Kidney epithelial cell (primary cell): ENCODE measurements around the gene PPP1CC. TPM values are rescaled to one million over a fixed set of nuclear protein-coding genes. Genes with fewer than 3 reads are reported as not detected.

Experiments used
- DNase-seq: peaks from one replicate; pipeline ENCODE4 v3.0.0-alpha.2; 2010; ENCODE audit warnings: low read depth
- H3K27me3 ChIP-seq: 2 replicates; pipeline ENCODE4 v1.6.0; 2011; ENCODE audit warnings: low read length; ENCODE audit not compliant: control insufficient read depth, insufficient read depth
- H3K36me3 ChIP-seq: 2 replicates; pipeline ENCODE4 v1.5.1; 2011; ENCODE audit warnings: low read length; ENCODE audit not compliant: control insufficient read depth, insufficient read depth
- H3K4me3 ChIP-seq: 2 replicates; pipeline ENCODE4 v1.5.1; 2011; ENCODE audit warnings: low read depth, mild to moderate bottlenecking, control low read depth, low read length
- total RNA-seq: library from RNA; depleted of rRNA; stranded (reverse); fragments of >200 nt; gene quantifications from 2 replicates; pipeline ENCODE4 v1.2.3, GENCODE V29; 2015
- TF ChIP-seq, protein P1 (sequence below): IDR thresholded peaks from 2 replicates; pipeline ENCODE4 v1.5.1; 2011; ENCODE audit warnings: mild to moderate bottlenecking, moderate library complexity, low read length, control low read depth, inconsistent platforms; ENCODE audit not compliant: insufficient read depth, poor library complexity, severe bottlenecking

The PPP1CC gene
- total RNA-seq, 1 donor from 2014 or later = 93.1 TPM

DNA sequence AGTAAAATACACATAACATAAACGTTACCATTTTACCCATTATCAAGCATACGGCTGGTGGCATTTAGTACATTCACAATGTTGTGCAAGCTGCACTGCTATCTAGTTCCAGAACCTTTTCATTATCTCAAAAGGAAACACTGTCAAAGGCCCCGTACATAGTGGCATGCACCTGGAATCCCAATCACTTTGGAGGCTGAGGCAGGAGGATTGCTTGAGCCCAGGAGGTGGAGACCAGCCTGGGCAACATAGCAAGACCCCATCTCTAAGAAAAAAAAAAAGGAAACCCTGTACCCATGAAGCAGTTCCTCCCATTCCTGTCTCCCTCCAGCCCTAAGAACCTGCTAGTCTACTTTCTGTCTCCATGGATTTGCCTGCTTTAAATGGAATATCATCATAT is 46.4 kb downstream of the PPP1CC start:
- no peaks in the 10 kb centered on the region for H3K27me3 ChIP-seq
- no peak overlapping the region for H3K4me3 ChIP-seq
- DNase-seq = no peak

DNA sequence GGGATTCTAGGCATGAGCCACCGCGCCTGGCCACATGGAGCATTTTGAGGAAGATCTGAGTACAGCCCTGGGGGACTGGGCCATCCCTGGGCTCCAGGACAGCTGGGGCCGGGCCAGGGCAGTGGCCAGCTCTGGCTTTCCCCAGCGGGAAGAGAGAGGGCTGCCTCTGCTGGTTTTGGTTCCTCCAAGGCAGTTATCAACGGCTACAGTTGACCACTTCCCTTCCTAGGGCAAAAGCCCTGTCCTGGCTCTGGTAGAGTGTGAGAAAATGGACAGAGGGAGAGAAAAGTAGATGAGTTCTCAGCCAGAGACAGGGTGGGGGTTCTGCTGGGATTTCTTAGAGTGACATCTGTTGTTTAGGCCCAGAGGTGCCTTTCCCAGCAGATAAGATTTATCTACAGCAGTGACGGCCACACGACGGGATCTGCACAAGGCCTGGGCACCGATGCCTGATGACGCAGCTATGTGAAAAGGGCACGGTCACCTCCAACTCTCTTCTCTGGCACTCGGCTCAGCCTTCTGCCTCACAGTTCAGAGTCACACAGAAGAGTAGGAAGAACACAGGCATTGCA is 48.3 kb downstream of the PPP1CC start:
- TF ChIP-seq, protein P1, sequence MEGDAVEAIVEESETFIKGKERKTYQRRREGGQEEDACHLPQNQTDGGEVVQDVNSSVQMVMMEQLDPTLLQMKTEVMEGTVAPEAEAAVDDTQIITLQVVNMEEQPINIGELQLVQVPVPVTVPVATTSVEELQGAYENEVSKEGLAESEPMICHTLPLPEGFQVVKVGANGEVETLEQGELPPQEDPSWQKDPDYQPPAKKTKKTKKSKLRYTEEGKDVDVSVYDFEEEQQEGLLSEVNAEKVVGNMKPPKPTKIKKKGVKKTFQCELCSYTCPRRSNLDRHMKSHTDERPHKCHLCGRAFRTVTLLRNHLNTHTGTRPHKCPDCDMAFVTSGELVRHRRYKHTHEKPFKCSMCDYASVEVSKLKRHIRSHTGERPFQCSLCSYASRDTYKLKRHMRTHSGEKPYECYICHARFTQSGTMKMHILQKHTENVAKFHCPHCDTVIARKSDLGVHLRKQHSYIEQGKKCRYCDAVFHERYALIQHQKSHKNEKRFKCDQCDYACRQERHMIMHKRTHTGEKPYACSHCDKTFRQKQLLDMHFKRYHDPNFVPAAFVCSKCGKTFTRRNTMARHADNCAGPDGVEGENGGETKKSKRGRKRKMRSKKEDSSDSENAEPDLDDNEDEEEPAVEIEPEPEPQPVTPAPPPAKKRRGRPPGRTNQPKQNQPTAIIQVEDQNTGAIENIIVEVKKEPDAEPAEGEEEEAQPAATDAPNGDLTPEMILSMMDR = no peak
- H3K36me3 ChIP-seq = no peaks in the 10 kb centered on the region
- H3K4me3 ChIP-seq = no peak overlapping the region
- H3K27me3 ChIP-seq = no peaks in the 10 kb centered on the region
- DNase-seq = no peak

More for the DNA sequence above, 46.4 kb downstream of the PPP1CC start:
- TF ChIP-seq, protein P1 = no peak
- no peaks in the 10 kb centered on the region for H3K36me3 ChIP-seq

DNA sequence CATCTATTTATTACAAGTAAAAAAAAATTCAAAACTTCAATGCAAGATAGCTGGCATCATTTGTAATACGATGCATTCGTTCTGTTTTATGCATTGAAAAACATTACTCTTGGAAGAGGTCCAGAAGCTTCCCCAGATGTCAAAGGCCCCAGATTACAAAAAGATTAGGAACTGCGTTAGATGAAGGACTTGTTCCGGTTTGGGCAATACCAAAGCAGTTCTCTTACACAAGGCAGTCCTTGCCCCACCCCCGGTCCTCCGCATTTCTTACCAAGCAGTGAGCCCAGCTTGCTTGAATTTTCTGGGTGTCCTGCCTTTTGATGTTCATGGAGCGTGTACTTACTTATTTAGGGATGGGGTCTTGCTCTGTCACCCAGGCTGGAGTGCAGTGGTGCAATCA is 49.0 kb downstream of the PPP1CC start:
- DNase-seq = no peak
- TF ChIP-seq, protein P1 = no peak
- H3K27me3 ChIP-seq = peaks cover 2% of the 10 kb centered on the region
- H3K36me3 ChIP-seq = no peaks in the 10 kb centered on the region
- H3K4me3 ChIP-seq = no peak overlapping the region

DNA sequence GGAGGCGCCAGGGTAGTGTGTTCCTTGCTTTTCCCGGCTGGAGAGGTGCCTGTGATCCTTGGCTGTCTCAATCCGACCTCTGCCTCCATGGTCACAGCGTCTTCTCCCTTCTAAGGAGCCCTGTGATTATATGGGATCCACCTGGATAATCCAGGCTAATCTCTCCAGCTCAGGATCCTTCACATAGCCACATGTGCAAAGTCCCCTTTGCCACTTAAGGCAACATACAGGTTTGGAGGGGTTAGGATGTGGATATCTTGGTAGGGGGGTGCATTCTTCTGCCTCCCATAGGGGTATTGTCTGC is 52.6 kb downstream of the PPP1CC start:
- no peak for DNase-seq
- TF ChIP-seq, protein P1 = no peak
- Histone ChIP-seq H3K36me3 (no peaks in the 10 kb centered on the region), H3K27me3 (peaks cover 19% of the 10 kb centered on the region), H3K4me3 (no peak overlapping the region)

DNA sequence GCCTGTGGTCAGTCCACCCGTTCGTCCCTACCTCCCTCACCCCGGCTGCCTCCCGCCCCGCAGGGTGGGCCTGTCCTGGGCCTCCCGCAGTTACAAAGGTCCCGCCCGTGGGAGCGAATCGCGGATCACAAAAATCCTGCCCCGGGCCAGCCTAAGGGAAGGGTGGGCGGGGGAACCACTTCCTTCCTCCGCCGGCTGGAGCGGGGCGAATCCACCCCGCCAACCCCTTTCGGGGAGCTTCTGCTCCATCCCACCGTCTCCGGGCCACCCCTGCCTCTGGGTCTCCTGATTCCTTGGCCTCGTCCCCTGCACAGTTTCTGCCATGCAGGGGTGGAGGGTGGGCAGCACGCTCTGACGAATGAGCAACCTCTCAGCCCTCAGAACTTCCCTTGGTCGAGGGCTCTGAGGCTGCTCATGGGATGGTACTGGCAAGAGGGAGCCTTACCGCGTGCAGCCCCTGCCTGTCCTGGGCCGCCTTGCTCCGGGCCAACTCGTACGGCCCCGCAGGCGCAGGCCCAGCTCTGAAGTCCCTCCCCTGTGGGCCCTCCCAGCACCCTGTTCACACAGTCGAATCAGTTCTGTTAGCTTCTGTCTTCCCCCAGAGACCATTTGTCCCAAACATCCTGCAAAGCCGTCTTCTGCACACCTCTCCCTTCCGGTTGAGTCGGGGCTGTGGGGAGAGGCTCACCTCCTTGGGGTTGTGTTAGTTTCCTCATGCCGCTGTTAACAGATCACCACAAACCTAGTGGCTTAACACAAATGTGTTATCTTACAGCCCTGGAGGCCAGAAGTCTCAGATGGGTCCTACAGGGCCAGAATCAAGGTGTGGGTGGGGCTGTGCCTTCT is 53.2 kb downstream of the PPP1CC start:
- Histone ChIP-seq H3K27me3 (peaks cover 19% of the 10 kb centered on the region), H3K4me3 (peak overlapping the region; percentile 50), H3K36me3 (no peaks in the 10 kb centered on the region)
- TF ChIP-seq, protein P1 = no peak
- no peak for DNase-seq
